C4-2B (cell line): Measurements from ENCODE around the gene TMEM239.

ENCODE experiments used
- ZFX ChIP-seq: fragments of 450-650 bp; IDR thresholded peaks from 2 replicates; pipeline ENCODE4 v1.6.1; 2017
- TF ChIP-seq, protein P1 (sequence below): fragments of 450-650 bp; conservative IDR thresholded peaks from 2 replicates; pipeline ENCODE4 v1.5.1; 2017; ENCODE audit warnings: mild to moderate bottlenecking

DNA sequence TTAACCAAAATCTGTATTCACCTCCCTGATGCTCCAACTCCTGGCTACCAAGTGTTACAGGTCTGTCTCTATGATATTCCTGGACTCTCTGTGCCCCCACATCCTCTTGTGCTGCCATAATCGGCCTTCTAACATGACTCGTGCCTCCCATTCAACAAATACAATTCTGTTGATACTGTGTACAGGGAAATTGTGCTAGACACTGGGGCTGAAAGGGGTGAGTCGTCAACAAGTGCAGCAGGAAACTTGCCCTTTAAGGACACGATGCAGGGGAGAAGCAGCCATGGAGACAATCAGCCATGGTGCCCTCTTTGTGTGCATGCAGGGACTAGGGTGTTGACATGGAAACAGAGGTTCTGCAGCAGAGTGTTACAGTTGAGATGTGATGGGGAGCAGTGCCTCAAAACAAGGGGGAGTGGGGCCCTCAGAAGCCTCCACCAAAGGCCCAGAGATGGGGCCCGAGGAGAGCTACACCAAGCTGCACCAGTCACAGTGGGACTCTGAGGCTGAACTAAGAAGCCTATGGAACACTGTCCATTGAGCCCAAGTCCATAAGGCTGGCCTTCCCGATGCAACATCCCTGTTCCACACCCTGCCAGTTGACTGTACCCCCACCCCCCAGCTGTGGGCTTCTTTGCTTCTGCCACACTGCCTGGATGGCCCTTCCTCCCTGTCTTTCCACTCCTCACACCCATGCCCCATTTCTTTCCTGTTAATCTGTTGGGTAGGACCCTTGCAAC, 21.2 kb downstream of the TMEM239 start:
- TF ChIP-seq, protein P1, sequence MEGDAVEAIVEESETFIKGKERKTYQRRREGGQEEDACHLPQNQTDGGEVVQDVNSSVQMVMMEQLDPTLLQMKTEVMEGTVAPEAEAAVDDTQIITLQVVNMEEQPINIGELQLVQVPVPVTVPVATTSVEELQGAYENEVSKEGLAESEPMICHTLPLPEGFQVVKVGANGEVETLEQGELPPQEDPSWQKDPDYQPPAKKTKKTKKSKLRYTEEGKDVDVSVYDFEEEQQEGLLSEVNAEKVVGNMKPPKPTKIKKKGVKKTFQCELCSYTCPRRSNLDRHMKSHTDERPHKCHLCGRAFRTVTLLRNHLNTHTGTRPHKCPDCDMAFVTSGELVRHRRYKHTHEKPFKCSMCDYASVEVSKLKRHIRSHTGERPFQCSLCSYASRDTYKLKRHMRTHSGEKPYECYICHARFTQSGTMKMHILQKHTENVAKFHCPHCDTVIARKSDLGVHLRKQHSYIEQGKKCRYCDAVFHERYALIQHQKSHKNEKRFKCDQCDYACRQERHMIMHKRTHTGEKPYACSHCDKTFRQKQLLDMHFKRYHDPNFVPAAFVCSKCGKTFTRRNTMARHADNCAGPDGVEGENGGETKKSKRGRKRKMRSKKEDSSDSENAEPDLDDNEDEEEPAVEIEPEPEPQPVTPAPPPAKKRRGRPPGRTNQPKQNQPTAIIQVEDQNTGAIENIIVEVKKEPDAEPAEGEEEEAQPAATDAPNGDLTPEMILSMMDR, result no peak
- TF ChIP-seq ZFX, result no peak
